CD8-positive, alpha-beta memory T cell (primary cell): ENCODE measurements around the gene ETDA. TPM values are rescaled to one million over a fixed set of nuclear protein-coding genes. Genes with fewer than 3 reads are reported as not detected.

ENCODE experiments used
- polyA plus RNA-seq: library from polyadenylated mRNA; unstranded; fragments of 300-500 nt; fragmentation: Illumina TruSeq; gene quantifications from one replicate; pipeline ENCODE4 v1.2.3, GENCODE V29; 2021
- total RNA-seq, 2 experiments: library from RNA; stranded (reverse); gene quantifications; one replicate each; pipeline ENCODE4 v1.2.3, GENCODE V29; 2021

ETDA gene
- total and polyA plus RNA-seq, 3 experiments from 2014 or later = not detected

Other genes starting within 250 kb of the ETDA start
- under 1 TPM; 0.37 to 0.55 TPM for gene RTL8B, start 229.5 kb upstream of the ETDA start, total RNA-seq
- 0.43 TPM for gene RTL8B, start 229.5 kb upstream of the ETDA start, polyA plus RNA-seq
- gene RTL8C, start 219.7 kb upstream of the ETDA start, total RNA-seq = 10 to 100 TPM; 26.3 to 28.4 TPM
- gene RTL8C, start 219.7 kb upstream of the ETDA start, polyA plus RNA-seq = 39.5 TPM
- 1 to 10 TPM; 8.6 TPM for gene RTL8A, start 199.9 kb upstream of the ETDA start, total RNA-seq
- gene RTL8A, start 199.9 kb upstream of the ETDA start, polyA plus RNA-seq = 23.8 TPM
- under 1 TPM; 0.11 to 0.13 TPM for gene SMIM10L2B, start 153.3 kb upstream of the ETDA start, total RNA-seq
- 0.18 TPM for gene SMIM10L2B, start 153.3 kb upstream of the ETDA start, polyA plus RNA-seq
- not detected for gene ETDB, start 131.5 kb upstream of the ETDA start, total RNA-seq
- gene ETDB, start 131.5 kb upstream of the ETDA start, polyA plus RNA-seq = not detected
- gene CT55, start 80.7 kb upstream of the ETDA start, total RNA-seq = not detected
- gene CT55, start 80.7 kb upstream of the ETDA start, polyA plus RNA-seq = not detected
- gene ETDC, start 57.4 kb downstream of the ETDA start, total RNA-seq = not detected
- gene ETDC, start 57.4 kb downstream of the ETDA start, polyA plus RNA-seq = not detected
- 1 to 10 TPM; 5.8 to 6.7 TPM for gene ZNF75D, start 92.0 kb downstream of the ETDA start, total RNA-seq
- gene ZNF75D, start 92.0 kb downstream of the ETDA start, polyA plus RNA-seq = 11.4 TPM
- gene ZNF449, start 92.7 kb downstream of the ETDA start, total RNA-seq = 1 to 10 TPM; 1.6 to 1.8 TPM
- 1.9 TPM for gene ZNF449, start 92.7 kb downstream of the ETDA start, polyA plus RNA-seq
- gene SMIM10L2A, start 169.9 kb downstream of the ETDA start, total RNA-seq = under 1 TPM; 0.48 to 0.62 TPM
- gene SMIM10L2A, start 169.9 kb downstream of the ETDA start, polyA plus RNA-seq = 0.10 TPM